ENCODE results near the gene CRLF3. TPM values are rescaled to one million over a fixed set of nuclear protein-coding genes. Genes with fewer than 3 reads are reported as not detected.
"Not testable (repeated sequence)": the region's sequence is repeated elsewhere in the genome, so short reads cannot be mapped to it uniquely, and the experiment has no call there.

Gene CRLF3, protein sequence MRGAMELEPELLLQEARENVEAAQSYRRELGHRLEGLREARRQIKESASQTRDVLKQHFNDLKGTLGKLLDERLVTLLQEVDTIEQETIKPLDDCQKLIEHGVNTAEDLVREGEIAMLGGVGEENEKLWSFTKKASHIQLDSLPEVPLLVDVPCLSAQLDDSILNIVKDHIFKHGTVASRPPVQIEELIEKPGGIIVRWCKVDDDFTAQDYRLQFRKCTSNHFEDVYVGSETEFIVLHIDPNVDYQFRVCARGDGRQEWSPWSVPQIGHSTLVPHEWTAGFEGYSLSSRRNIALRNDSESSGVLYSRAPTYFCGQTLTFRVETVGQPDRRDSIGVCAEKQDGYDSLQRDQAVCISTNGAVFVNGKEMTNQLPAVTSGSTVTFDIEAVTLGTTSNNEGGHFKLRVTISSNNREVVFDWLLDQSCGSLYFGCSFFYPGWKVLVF
- total RNA-seq (2014; rRNA removed; shearing (Covaris generic)): 8.1 and 13.1 TPM in 2 replicates

DNA sequence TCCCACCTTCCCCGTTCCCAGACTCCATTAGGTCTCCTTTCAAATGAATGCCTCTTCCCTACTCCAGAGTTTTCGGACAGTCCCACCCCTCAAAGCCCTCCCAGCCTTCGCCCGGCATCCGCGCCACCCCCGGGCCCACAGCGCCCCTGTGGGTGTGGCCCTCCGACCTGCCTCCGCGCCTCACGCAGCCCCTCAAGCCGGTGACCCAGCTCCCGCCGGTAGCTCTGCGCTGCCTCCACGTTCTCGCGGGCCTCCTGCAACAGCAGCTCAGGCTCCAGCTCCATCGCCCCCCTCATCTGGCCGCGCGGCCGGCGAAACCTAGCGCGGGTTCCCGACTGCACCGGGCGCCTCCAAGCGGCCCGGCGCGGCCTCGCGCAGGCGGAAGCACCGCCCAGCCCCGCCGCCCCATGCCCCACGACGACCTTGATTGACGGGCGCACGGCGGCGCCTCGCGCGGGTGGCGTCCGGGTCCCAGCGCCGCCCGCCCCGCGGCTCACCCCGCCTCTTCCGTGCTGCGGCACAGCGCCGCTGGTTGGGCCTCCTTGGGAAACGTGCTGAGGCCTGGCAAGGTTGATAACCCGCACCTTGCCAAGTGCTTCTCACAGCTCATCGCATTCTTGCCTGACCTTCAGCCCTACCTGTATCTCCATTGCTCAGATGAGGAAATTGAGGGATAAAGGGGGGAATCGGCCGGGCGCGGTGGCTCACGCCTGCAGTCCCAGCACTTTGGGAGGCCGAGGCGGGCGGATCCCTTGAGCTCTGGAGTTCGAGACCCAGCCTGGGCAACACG is at the start of gene CRLF3:
Gene CRLF3 (minus strand): TSS at position 337 of the 790 bp plus-strand sequence. CDS start 41 bp downstream, at position 296.
- DNase-seq (ENCODE audit: low read depth): peak; percentile 85

DNA sequence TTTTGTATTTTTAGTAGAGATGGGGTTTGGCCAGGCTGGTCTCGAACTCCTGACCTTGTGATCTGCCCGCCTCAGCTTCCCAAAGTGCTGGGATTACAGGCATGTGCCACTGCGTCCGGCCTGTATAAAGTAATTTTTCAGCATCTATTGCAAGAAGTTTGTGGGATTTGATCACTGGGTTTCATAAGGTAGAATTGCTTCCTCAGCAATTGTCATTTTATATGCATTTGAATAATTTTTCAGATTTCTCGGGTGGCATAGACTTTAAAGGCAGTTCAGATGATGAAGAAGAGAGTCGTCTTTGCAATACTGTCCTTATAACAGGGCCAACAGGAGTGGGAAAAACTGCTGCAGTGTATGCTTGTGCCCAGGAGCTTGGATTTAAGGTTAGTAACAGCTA is 44.5 kb upstream of the CRLF3 start:
- no peak for DNase-seq (ENCODE audit: low read depth)

DNA sequence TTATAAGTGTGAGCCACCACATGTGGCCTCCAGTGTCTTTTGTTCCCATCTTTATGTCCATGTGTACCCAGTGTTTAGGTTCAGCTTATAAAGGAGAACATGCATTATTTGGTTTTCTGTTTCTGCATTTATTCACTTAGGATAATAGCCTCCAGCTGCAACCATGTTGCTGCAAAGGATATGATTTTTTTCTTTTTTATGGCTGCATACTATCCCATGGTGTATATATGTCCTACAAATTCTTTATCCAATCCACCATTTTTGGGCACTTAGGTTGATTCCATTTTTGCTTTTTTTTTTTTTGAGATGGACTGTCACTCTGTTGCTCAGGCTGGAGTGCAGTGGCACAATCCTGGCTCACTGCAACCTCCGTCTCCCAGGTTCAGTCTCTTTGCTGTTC is 40.1 kb upstream of the CRLF3 start:
- DNase-seq (ENCODE audit: low read depth): no peak

DNA sequence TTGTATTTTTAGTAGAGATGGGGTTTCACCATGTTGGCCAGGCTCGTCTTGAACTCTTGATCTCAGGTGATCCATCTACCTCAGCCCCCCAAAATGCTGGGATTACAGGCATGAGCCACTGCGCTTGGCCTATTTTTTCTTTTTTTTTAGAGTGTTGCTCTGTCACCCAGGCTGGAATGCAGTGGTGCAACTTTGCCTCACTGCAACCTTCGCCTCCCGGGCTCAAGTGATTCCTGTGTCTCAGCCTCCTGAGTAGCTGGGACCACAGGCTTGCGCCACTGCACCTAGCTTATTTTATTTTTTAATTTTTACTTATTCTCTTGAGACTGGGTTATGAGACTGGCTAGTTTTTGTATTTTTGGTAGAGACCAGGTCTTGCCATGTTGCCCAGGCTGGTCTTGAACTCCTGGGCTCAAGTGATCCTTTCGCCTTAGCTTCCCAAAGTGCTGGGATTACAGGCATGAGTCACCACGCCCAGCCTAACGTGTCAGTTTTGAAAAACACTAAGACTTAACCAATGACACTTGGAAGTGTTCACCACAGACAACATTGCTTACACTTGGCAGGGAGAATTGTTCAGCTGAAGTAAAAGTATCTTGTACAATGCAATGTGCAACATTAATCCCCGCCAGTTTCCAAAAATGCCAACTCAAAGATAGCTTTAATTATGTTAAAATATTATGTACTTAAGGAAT is 34.2 kb upstream of the CRLF3 start:
- peak; percentile 48 for DNase-seq (ENCODE audit: low read depth)

DNA sequence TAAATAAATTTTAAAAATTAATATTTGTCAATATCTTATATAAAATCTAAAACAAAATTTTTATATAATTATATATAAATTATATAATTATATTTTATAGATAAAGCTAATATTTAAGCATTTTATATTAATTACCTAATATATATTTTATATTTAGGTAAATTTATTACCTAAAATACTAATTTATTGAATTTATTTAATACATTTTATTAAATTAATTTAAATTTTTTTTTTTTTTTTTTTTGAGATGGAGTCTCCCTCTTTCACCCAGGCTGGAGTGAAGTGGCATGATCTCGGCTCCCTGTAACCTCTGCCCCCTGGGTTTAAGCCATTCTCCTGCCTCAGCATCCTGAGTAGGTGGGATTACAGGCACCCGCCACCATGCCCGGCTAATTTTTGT is 29.7 kb upstream of the CRLF3 start:
- no peak for DNase-seq (ENCODE audit: low read depth)

DNA sequence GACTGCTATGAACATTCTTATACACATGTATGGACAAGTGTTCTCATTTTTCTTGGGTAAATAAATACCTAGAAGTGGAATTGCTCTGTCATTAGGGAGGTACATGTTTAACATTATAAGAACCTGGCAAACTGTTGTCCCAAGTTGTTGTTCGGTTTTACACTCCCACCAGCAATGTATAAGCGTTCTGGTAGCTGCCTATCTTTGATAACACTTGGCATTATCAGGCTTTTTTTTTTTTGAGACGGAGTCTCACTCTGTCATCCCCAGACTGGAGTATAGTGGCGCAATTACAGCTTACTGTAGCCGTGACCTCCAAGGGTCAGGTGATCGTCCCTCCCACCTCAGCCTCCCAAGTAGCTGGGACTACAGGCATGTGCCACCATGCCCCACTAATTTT is 23.5 kb upstream of the CRLF3 start:
- DNase-seq (ENCODE audit: low read depth): no peak

DNA sequence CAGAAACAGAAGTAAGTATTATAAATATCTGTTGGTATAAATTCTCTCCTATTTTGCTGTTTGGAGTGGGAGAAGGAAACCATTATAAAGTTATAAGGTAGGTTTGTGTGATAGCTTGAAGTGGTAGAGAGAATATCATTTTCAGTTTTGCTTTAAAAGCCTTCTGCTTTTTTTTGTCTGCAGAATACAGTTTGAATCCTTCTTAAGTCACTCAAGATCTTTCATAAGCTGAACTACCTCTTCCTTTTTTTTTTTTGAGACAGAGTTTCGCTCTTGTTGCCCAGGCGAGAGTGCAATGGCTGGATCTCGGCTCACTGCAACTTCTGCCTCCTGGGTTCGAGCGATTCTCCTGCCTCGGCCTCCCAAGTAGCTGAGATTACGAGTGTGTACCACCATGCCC is 16.3 kb upstream of the CRLF3 start:
- no peak for DNase-seq (ENCODE audit: low read depth)

DNA sequence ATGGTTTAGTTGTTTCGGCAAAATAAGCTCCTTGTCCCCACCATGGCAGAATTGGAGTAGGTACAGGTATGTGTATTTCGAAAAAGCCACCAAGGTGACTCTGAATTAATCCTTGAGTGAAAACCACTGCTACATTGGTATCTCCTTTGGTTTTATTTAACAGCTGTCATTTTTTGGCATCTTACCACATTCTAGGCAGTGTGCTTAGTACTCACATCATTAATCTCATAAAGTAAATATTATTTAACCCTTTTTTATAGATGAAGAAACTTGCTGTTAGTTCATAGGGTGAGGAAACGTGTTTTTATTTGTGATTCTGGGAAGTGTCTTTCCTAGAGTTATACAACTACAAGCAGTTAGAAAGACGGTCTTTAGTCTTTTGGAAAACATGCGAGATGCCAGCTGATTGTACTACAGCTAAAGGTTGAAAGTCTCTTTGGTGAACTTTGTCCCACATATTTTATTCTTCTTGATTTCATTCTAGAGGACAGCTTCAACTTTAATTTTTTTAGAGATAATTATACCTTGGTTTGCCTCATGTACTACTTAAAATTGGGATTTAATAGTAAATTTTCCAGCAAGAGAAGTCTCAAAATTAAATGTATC is 13.8 kb upstream of the CRLF3 start:
- DNase-seq (ENCODE audit: low read depth): no peak

DNA sequence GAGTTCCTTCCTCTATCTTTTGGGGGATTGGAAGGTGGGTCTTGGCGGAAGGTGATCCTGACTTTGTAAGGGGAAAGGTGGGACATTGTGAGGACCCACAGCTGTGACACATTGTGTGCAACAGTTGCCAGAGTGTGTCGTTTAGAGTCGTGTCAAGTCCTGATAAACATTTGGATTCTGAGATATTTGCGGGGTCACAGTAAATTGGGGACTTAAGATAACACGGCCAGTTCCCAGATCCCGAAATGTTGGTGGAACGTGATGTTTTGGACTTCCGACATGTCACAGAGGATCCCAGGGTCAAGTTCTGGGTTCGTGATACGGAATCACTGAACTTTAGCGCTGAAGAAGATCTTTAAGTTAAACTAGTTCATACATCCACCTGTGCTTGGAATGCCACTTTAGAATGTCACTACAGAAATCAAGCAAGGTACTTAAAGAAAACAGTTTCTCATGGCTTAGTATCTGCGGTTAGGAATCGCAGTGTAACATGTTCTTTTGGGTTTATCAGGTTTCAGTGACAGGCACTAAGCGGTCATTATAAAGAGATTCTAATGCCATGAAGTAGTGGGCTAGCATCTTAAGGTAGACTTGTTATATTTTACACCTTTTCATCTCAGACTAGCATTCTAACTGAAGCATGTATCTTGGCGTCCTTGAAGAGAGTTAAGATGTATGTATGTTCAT is 8.1 kb upstream of the CRLF3 start:
- DNase-seq (ENCODE audit: low read depth): peak; percentile 11

DNA sequence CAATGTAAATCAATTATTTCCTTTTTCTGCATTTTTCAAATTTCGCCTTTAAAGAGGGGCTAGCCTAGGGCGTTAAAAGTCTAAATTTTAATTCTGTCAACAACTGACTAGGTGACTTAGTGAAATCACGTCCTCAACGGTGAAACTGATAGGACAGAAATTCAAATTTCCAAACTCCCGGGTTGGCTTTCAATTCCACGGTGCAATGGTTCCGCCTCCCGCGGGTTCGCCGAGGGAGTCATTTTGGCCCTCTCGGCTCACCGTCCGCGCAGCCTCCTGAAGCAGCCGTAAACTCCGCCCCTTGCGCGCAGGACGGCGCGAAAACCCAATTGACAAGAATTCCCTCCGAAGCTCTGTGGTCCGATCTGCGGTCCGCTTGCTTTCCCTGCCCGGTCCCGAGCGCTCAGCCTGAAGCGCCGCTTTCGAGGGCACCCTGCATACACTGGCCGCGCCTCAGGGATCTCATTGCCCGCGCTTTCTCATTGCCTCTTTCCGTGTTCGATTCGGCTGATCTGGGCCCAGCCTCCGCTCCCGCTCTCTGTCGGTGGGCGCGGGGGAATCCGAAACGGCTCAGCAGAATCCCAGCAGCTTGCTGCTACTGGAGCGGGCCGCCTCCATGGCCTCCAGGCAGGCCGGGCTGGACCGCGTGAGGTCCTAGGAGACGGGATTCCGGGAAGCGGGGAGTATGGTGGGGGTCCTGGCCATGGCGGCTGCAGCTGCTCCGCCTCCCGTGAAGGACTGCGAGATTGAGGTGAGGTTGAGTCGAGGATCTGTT is 7.4 kb upstream of the CRLF3 start, which contains the start of gene ATAD5:
Gene ATAD5 (plus strand): TSS at position 304 of the 775 bp plus-strand sequence. CDS start 382 bp downstream, at position 686.
- DNase-seq (ENCODE audit: low read depth): peak; percentile 89

DNA sequence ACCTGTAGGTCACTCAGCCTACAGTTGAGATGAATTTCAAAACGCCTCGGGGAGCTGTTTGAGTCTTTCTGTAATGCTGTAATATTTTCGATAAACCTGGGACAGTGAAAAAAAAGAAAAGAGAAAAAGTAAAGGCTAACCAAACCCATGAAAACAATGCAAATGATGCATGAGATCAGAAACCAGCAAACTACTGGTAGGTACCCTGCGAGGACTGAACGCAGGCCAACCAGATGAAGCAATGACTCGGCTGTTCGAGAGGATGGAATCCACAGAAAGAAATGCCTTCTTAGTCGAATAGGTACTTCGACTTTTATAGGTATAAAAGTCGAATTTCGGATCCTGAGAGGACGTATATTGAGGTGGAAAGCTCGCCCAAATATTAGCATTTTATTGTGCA is 6.8 kb upstream of the CRLF3 start:
- DNase-seq (ENCODE audit: low read depth): no peak

DNA sequence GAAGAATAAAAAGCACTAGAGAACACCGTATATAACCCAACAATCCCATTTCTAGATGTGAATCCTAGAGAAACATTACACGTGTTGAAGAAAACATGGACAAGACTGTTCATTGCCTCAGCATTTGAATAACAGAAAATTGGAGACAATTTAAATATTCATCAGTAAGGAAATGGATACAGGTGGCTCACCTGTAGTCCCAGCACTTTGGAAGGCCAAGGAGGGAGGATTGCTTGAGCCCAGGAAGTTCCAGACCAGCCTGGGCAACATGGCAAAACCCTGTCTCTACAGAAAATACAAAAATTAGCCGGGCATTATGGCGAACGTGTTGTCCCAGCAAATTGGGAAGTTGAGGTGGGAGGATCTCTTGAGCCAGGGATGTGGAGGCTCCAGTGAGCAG is 4.5 kb upstream of the CRLF3 start:
- no peak for DNase-seq (ENCODE audit: low read depth)

DNA sequence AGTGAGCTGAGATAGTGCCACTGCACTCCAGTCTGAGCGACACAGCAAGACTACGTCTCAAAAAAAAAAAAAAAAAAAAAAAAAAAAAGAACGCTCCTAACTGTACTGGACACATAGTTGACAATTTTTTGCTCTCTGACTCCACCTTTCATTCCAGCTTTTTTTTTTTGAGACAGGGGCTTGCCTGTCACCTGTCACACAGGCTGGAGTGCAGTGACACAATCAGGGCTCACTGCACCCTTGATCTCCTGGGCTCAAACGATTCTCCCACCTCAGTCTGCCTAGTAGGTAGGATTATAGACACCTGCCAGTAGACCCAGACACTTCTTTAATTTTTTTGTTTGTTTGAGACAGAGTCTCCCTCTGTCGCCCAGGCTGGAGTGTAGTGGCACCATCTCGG is 2.6 kb upstream of the CRLF3 start:
- no peak for DNase-seq (ENCODE audit: low read depth)

DNA sequence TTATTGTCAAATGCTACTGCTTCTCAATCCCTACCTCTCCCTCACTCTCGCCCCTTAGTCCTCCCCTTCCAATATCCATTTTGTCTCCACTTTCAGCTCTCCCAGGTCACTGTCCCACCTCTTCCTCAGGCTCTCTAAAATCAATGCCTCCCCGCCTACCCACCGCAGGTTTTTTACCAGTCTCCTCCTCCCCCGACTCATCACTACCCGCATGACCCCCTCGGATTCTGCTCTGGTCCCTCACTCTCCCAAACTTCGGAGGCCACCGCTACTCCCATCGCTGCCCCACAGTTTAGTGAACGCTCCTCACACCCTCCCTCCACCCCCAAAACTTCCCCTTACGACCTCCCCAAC is 513 bp downstream of the CRLF3 start:
- DNase-seq (ENCODE audit: low read depth): peak; percentile 20

DNA sequence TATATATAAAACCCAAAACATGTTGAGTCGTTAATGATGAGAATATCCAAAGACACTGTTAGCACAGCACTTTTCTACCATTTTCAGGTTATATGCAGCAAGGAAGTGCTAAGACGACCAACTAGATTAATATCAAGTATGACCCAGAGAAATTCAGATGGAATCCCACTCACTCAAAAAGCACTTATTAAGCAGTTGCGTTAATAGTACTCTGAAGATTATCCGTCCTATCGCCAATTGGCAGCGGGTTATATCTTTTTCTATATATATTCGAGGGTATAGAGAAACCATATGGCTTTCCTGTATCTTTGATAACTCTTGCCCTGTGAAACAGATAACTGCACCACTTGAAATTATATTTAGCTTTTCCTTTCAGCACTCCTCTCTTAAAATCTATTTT is 1.1 kb downstream of the CRLF3 start:
- no peak for DNase-seq (ENCODE audit: low read depth)

DNA sequence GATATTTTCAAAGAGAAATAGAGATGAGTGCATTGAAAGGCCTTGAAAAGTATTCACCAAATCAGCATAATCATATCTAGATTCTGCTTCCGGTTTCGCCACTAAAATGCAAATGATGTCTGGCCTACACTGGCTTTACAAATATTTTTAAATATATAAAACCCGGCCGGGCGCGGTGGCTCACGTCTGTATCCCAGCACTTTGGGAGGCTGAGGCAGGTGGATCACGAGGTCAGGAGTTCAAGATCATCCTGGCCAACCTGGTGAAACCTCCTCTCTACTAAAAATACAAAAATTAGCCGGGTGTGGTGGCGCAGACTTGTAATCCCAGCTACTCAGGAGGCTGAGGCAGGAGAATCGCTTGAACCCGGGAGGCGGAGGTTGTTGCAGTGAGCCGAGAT is 1.6 kb downstream of the CRLF3 start:
- not testable (repeated sequence) for DNase-seq (ENCODE audit: low read depth)

DNA sequence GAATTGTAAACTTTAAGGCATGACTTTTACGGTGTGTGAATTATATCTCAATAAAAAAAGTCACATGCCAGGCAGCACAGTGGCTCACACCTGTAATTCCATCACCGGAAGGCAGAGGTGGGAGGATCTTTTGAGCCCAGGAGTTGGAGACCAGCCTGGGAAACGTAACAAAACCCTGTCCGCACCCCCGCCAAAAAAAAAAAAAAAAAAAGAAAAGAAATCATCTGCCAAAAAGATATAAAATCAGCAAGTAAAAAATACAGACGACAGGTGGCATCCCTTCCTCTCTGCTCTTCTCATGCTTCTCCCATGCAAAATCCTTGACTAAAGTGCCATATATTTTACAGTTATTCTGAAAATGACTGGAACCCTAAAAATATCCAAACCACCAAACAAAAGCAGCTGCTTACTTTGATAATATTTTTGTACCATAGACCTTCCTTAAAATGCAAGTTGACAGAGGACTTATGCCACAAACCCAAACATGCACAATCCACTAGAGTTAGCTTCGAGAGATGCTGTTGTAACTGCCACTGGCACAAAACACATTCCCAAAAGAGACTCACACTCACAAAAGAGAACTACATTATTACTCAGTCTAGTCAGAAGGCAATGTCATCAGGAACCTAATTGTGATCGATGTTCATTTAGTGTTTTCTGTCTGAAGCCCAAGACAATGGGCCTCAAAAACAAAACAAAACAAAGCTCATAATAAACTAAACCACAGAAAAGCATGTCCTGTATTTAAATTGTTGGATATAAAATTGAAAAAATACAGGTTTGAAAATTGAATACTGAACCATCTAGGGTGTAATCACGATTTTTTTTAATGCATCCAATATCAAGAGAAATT is 2.4 kb downstream of the CRLF3 start:
- no peak for DNase-seq (ENCODE audit: low read depth)

DNA sequence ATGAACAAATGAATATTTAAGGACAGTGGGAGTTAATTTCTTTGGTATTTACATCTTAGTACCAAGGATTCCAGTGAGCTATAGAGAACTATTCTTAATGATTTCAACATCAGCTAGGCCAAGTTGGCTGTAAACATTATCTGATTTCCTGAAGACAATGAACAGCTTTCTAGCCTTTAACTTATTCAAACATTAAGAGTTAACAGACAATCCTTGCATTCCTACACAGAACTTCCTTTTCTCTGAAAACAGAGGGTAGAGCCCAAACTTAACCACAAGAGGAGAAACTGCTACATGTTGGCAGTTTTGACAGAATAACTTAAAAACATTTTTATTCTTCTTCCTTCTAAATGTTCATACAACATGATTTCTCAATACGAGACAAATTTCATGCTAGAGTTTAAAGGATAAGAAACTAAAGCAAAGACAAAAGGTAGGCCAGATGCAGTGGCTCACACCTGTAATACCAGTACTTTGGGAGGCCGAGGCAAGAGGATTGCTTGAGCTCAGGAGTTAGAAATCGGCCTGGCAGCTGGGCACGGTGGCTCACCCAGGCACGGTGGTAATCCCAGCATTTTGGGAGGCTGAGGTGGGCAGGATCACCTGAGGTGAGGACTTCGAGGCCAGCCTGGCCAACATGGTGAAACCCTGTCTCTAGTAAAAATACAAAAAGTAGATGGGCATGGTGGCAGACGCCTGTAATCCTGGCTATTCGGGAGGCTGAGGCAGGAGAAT is 4.4 kb downstream of the CRLF3 start:
- DNase-seq (ENCODE audit: low read depth): no peak

DNA sequence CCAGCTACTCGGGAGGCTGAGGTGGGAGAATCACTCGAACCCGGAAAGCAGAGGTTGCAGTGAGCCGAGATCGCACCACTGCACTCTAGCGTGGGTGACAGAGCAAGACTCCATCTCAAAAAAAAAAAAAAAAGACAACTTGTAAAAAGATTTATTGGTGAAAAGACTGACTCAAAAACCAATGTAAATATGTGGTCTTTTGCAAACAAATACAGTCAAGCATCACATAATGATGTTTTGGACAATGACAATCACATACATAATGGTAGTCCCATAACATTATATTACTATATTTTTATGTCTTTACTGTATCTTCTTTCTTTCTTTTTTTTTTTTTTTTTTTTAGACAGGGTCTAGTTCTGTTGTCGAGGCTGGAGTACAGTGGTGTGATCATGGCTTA is 8.3 kb downstream of the CRLF3 start:
- DNase-seq (ENCODE audit: low read depth): no peak

Measured in M059J (cell line).